SK-N-SH treated with all-trans-retinoic acid at 6 μM for 48 hours (cell line): ENCODE measurements around the gene NR2F2.

Source experiments
- ATAC-seq: fragments of 200-7000 bp; cut with Tn5 transposase; 3 replicates; pipeline ENCODE4 v1.9.1; 2020; ENCODE audit warnings: mild to moderate bottlenecking, moderate library complexity
- ARNTL ChIP-seq: fragments of 450-650 bp; formaldehyde crosslinking; IDR thresholded peaks from 2 replicates; pipeline ENCODE4 v1.5.0; 2020; ENCODE audit warnings: low read depth, mild to moderate bottlenecking, moderate library complexity, borderline replicate concordance
- BACH2 ChIP-seq: fragments of 250-450 bp; sonication (Bioruptor Pico); IDR thresholded peaks from 2 replicates; pipeline ENCODE4 v1.9.0; 2021; ENCODE audit warnings: mild to moderate bottlenecking, borderline replicate concordance
- CREB5 ChIP-seq: fragments of 250-450 bp; sonication (Bioruptor Pico); IDR thresholded peaks from 2 replicates; pipeline ENCODE4 v1.5.1; 2020; ENCODE audit warnings: low read depth, mild to moderate bottlenecking, moderate library complexity
- CSDC2 ChIP-seq: fragments of 250-450 bp; sonication (Bioruptor Pico); IDR thresholded peaks from 2 replicates; pipeline ENCODE4 v1.5.0; 2020; ENCODE audit warnings: mild to moderate bottlenecking, moderate library complexity
- CSRNP3 ChIP-seq: fragments of 250-450 bp; sonication (Bioruptor Pico); IDR thresholded peaks from 2 replicates; pipeline ENCODE4 v1.5.1; 2021; ENCODE audit warnings: mild to moderate bottlenecking, moderate library complexity
- ESRRG ChIP-seq: fragments of 250-450 bp; sonication (Bioruptor Pico); IDR thresholded peaks from 2 replicates; pipeline ENCODE4 v1.6.1; 2021; ENCODE audit warnings: mild to moderate bottlenecking
- GLIS3 ChIP-seq: fragments of 250-450 bp; sonication (Bioruptor Pico); IDR thresholded peaks from 2 replicates; pipeline ENCODE4 v1.5.0; 2020; ENCODE audit warnings: mild to moderate bottlenecking, moderate library complexity
- ISL1 ChIP-seq: fragments of 250-450 bp; sonication (Bioruptor Pico); IDR thresholded peaks from 2 replicates; pipeline ENCODE4 v2.1.2; 2022; ENCODE audit warnings: mild to moderate bottlenecking, moderate library complexity
- OSR1 ChIP-seq: fragments of 250-450 bp; sonication (Bioruptor Pico); IDR thresholded peaks from 2 replicates; pipeline ENCODE4 v1.8.0; 2022; ENCODE audit warnings: moderate library complexity, mild to moderate bottlenecking, inconsistent platforms
- PATZ1 ChIP-seq: fragments of 250-450 bp; sonication (Bioruptor Pico); IDR thresholded peaks from 2 replicates; pipeline ENCODE4 v1.8.0; 2020; ENCODE audit warnings: mild to moderate bottlenecking, moderate library complexity, borderline replicate concordance
- POU6F1 ChIP-seq: fragments of 250-450 bp; sonication (Bioruptor Pico); IDR thresholded peaks from 2 replicates; pipeline ENCODE4 v1.8.0; 2021; ENCODE audit warnings: low read depth, mild to moderate bottlenecking, moderate library complexity, borderline replicate concordance
- PPARA ChIP-seq: fragments of 250-450 bp; sonication (Bioruptor Pico); IDR thresholded peaks from 2 replicates; pipeline ENCODE4 v1.5.0; 2020; ENCODE audit warnings: mild to moderate bottlenecking, borderline replicate concordance
- RARB ChIP-seq: fragments of 250-450 bp; sonication (Bioruptor Pico); IDR thresholded peaks from 2 replicates; pipeline ENCODE4 v1.8.0; 2021; ENCODE audit warnings: mild to moderate bottlenecking, moderate library complexity
- SNAI2 ChIP-seq: fragments of 250-450 bp; sonication (Bioruptor Pico); IDR thresholded peaks from 2 replicates; pipeline ENCODE4 v1.5.0; 2020; ENCODE audit warnings: mild to moderate bottlenecking, moderate library complexity
- TCF4 ChIP-seq: fragments of 250-450 bp; sonication (Bioruptor Pico); IDR thresholded peaks from 2 replicates; pipeline ENCODE4 v1.8.0; 2021; ENCODE audit warnings: mild to moderate bottlenecking, moderate library complexity, borderline replicate concordance
- TSHZ2 ChIP-seq: fragments of 250-450 bp; sonication (Bioruptor Pico); IDR thresholded peaks from 2 replicates; pipeline ENCODE4 v1.5.0; 2020; ENCODE audit warnings: mild to moderate bottlenecking, moderate library complexity
- ZC3H10 ChIP-seq: fragments of 250-450 bp; sonication (Bioruptor Pico); IDR thresholded peaks from 2 replicates; pipeline ENCODE4 v1.5.1; 2021; ENCODE audit warnings: mild to moderate bottlenecking, moderate library complexity
- ZFP3 ChIP-seq: fragments of 250-450 bp; sonication (Bioruptor Pico); IDR thresholded peaks from 2 replicates; pipeline ENCODE4 v1.5.0; 2020; ENCODE audit warnings: mild to moderate bottlenecking, moderate library complexity
- ZFP30 ChIP-seq: fragments of 450-650 bp; formaldehyde crosslinking; IDR thresholded peaks from 2 replicates; pipeline ENCODE4 v1.5.0; 2022; ENCODE audit warnings: mild to moderate bottlenecking, moderate library complexity
- ZNF565 ChIP-seq: fragments of 450-650 bp; formaldehyde crosslinking; conservative IDR thresholded peaks from 2 replicates; pipeline ENCODE4 v1.5.0; 2020; ENCODE audit warnings: low read depth, mild to moderate bottlenecking, moderate library complexity
- ZNF70 ChIP-seq: fragments of 450-650 bp; formaldehyde crosslinking; IDR thresholded peaks from 2 replicates; pipeline ENCODE4 v1.5.0; 2020; ENCODE audit warnings: mild to moderate bottlenecking, moderate library complexity
- ZNF8 ChIP-seq: fragments of 450-650 bp; formaldehyde crosslinking; IDR thresholded peaks from 2 replicates; pipeline ENCODE4 v1.5.0; 2020; ENCODE audit warnings: mild to moderate bottlenecking, moderate library complexity

Gene NR2F2

GRCh38 chr15:96294766-96295165, 35.7 kb upstream of the NR2F2 start:
- no peak for ATAC-seq
- TF ChIP-seq CREB5 (no peak), GLIS3 (CRISPR knock-in tag) (no peak), ZFP30 (CRISPR knock-in tag) (no peak), ESRRG (no peak), CSRNP3 (no peak)

- TF ChIP-seq GLIS3 (CRISPR knock-in tag) (no peak), ISL1 (CRISPR knock-in tag) (no peak), TCF4 (CRISPR knock-in tag) (no peak), SNAI2 (CRISPR knock-in tag) (no peak), PPARA (CRISPR knock-in tag) (no peak), ZNF565 (CRISPR knock-in tag) (no peak), BACH2 (CRISPR knock-in tag) (no peak), CSRNP3 (no peak), CSDC2 (CRISPR knock-in tag) (no peak), ZNF8 (CRISPR knock-in tag) (no peak)
- TF ChIP-seq, all 23 proteins: peak for 0
- ATAC-seq: no peak
Observed at GRCh38 chr15:96296264-96296663, 34.2 kb upstream of the NR2F2 start.

- no peak for ATAC-seq
- TF ChIP-seq GLIS3 (CRISPR knock-in tag) (no peak), ZNF70 (CRISPR knock-in tag) (no peak), ESRRG (no peak)
Observed at GRCh38 chr15:96297783-96298182, 32.7 kb upstream of the NR2F2 start.

- TF ChIP-seq CSDC2 (CRISPR knock-in tag): no peak
- TF ChIP-seq OSR1 (CRISPR knock-in tag): no peak
- no peak for TF ChIP-seq SNAI2 (CRISPR knock-in tag)
- TF ChIP-seq ZFP3 (CRISPR knock-in tag): no peak
- TF ChIP-seq CREB5: no peak
- TF ChIP-seq RARB (CRISPR knock-in tag): no peak
- no peak for TF ChIP-seq ISL1 (CRISPR knock-in tag)
- TF ChIP-seq TCF4 (CRISPR knock-in tag): no peak
- TF ChIP-seq ZFP30 (CRISPR knock-in tag): no peak
- no peak for TF ChIP-seq ESRRG
- TF ChIP-seq ZC3H10 (CRISPR knock-in tag): no peak
- TF ChIP-seq CSRNP3: no peak
- no peak for TF ChIP-seq ZNF8 (CRISPR knock-in tag)
- TF ChIP-seq ZNF70 (CRISPR knock-in tag): no peak
- TF ChIP-seq TSHZ2 (CRISPR knock-in tag): no peak
- no peak for TF ChIP-seq ARNTL
- no peak for TF ChIP-seq PATZ1 (CRISPR knock-in tag)
- TF ChIP-seq PPARA (CRISPR knock-in tag): no peak
- TF ChIP-seq POU6F1 (CRISPR knock-in tag): no peak
- no peak for TF ChIP-seq BACH2 (CRISPR knock-in tag)
- ATAC-seq: no peak
Observed at GRCh38 chr15:96298217-96298616, 32.3 kb upstream of the NR2F2 start.
